DND-41 (cell line): Measurements from ENCODE around the gene GPATCH2.

Experiments
- ATAC-seq: fragments of 200-7000 bp; cut with Tn5 transposase; 3 replicates; pipeline ENCODE4 v1.9.1; 2021; ENCODE audit warnings: low read depth; ENCODE audit not compliant: insufficient read depth
- DNase-seq: peaks from one replicate; pipeline ENCODE4 v3.0.0-alpha.2; 2020
- H2AFZ ChIP-seq: 2 replicates; pipeline ENCODE4 v1.6.0; 2012; ENCODE audit warnings: low read depth, low read length
- H3K27ac ChIP-seq: 2 replicates; pipeline ENCODE4 v1.5.1; 2012; ENCODE audit warnings: low read length, inconsistent platforms
- H3K27me3 ChIP-seq: fragments of 200-600 bp; sonication (generic); 2 replicates; pipeline ENCODE4 v1.6.0; 2012; ENCODE audit warnings: low read length, mild to moderate bottlenecking, inconsistent platforms; ENCODE audit not compliant: insufficient read depth, poor library complexity
- H3K36me3 ChIP-seq: 2 replicates; pipeline ENCODE4 v1.5.1; 2012; ENCODE audit warnings: low read length, inconsistent platforms; ENCODE audit not compliant: insufficient read depth
- H3K4me1 ChIP-seq: 2 replicates; pipeline ENCODE4 v1.5.1; 2012; ENCODE audit warnings: mild to moderate bottlenecking, low read length; ENCODE audit not compliant: insufficient read depth
- H3K4me2 ChIP-seq: 2 replicates; pipeline ENCODE4 v1.6.0; 2012; ENCODE audit warnings: mild to moderate bottlenecking, moderate library complexity, low read length, inconsistent platforms; ENCODE audit not compliant: insufficient read depth
- H3K4me3 ChIP-seq, 2 experiments: fragments of 200-600 bp in 1 of 2; shearing (Covaris generic) in 1 of 2; 2 replicates each; pipeline ENCODE4 v1.5.1; 2012 to 2016; ENCODE audit warnings: inconsistent platforms in 2 of 2, low read length in 2 of 2, mild to moderate bottlenecking in 2 of 2, low read depth in 1 of 2, moderate library complexity in 1 of 2
- H3K79me2 ChIP-seq: 2 replicates; pipeline ENCODE4 v1.6.0; 2012; ENCODE audit warnings: low read length, inconsistent platforms; ENCODE audit not compliant: insufficient read depth
- H3K9ac ChIP-seq: 2 replicates; pipeline ENCODE4 v1.6.0; 2012; ENCODE audit warnings: low read depth, mild to moderate bottlenecking, inconsistent platforms, low read length, moderate library complexity
- H3K9me3 ChIP-seq: 2 replicates; pipeline ENCODE4 v1.5.1; 2012; ENCODE audit warnings: low read length, moderate library complexity, mild to moderate bottlenecking, inconsistent platforms; ENCODE audit not compliant: insufficient read depth, severe bottlenecking
- H4K20me1 ChIP-seq: 2 replicates; pipeline ENCODE4 v1.6.0; 2012; ENCODE audit warnings: low read length; ENCODE audit not compliant: insufficient read depth
- CTCF ChIP-seq: IDR thresholded peaks from 2 replicates; pipeline ENCODE4 v1.5.1; 2012; ENCODE audit warnings: borderline replicate concordance, low read length, moderate library complexity, mild to moderate bottlenecking; ENCODE audit not compliant: poor library complexity, severe bottlenecking; ENCODE audit errors: extremely low read depth
- EZH2 ChIP-seq: IDR thresholded peaks from 3 replicates; pipeline ENCODE4 v1.6.1; 2012; ENCODE audit warnings: borderline replicate concordance, low read depth, mild to moderate bottlenecking, moderate library complexity, low read length, inconsistent platforms; ENCODE audit not compliant: severe bottlenecking

Gene GPATCH2

DNA sequence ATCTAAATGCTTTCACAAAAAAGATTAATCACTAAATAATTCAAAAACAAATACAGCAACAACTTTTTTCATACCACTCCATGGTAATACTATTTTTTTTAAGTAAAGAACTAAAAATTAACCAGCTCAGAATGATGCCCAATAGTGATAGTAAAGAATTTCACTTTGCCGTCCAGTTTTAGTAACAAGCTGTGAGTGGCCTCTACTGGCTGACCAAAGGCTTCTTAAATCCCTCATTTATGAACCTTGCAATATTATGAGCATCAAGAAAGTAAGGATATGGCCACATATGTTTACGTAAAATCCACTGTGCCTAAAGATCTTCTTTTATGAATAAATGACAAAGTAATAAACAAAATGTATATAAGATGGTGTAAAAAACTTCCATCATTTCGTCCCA is 108.6 kb downstream of the GPATCH2 start:
- H3K9me3 ChIP-seq = no peaks in the 10 kb centered on the region
- no peak for DNase-seq
- H3K4me1 ChIP-seq = no peaks in the 10 kb centered on the region
- no peak overlapping the region for H2AFZ ChIP-seq
- TF ChIP-seq EZH2 (no peak), CTCF (no peak)
- no peaks in the 10 kb centered on the region for H4K20me1 ChIP-seq
- H3K9ac ChIP-seq = no peak overlapping the region
- H3K79me2 ChIP-seq = no peaks in the 10 kb centered on the region
- no peak overlapping the region for H3K27ac ChIP-seq
- no peak overlapping the region for H3K4me3 ChIP-seq
- H3K36me3 ChIP-seq = no peaks in the 10 kb centered on the region
- ATAC-seq = no peak
- no peak overlapping the region for H3K4me2 ChIP-seq
- H3K27me3 ChIP-seq = no peaks in the 10 kb centered on the region

DNA sequence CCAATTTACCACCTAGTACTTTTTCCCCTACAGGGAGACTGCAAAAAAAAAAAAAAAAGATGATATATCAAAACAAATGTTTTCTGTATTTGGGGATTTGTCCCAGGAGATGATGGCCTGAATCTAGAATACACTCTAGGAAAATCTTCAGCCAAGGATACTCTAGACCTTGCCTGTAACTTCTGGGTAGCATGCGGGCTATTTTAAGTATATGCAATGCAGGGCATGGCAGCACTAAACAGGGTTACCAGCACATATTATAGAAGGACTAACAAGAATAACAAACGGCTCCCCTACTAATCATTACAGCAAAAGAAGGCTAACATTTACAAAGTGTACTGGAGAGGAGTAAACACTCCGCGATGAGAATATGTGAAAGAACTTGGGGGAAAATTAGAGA is 109.6 kb downstream of the GPATCH2 start:
- H3K79me2 ChIP-seq = no peaks in the 10 kb centered on the region
- TF ChIP-seq EZH2 (no peak), CTCF (no peak)
- no peak overlapping the region for H3K27ac ChIP-seq
- H3K27me3 ChIP-seq = no peaks in the 10 kb centered on the region
- DNase-seq (no peak), ATAC-seq (no peak)
- H4K20me1 ChIP-seq = no peaks in the 10 kb centered on the region
- no peak overlapping the region for H3K4me2 ChIP-seq
- H3K4me3 ChIP-seq = no peak overlapping the region
- no peaks in the 10 kb centered on the region for H3K36me3 ChIP-seq
- H3K9me3 ChIP-seq = no peaks in the 10 kb centered on the region
- no peaks in the 10 kb centered on the region for H3K4me1 ChIP-seq
- H3K9ac ChIP-seq = no peak overlapping the region
- H2AFZ ChIP-seq = no peak overlapping the region

GRCh38 chr1:217506878-217507277 is 124.0 kb downstream of the GPATCH2 start:
- no peak overlapping the region for H3K9ac ChIP-seq
- H2AFZ ChIP-seq = no peak overlapping the region
- no peaks in the 10 kb centered on the region for H3K27me3 ChIP-seq
- H3K4me2 ChIP-seq = no peak overlapping the region
- H3K4me3 ChIP-seq = no peak overlapping the region
- no peak for DNase-seq
- no peaks in the 10 kb centered on the region for H4K20me1 ChIP-seq
- TF ChIP-seq EZH2 = no peak
- TF ChIP-seq CTCF = no peak
- ATAC-seq = no peak
- no peaks in the 10 kb centered on the region for H3K4me1 ChIP-seq
- peaks cover 7% of the 10 kb centered on the region; the same call in 1 of the 2 replicates for H3K36me3 ChIP-seq
- H3K27ac ChIP-seq = no peak overlapping the region
- no peaks in the 10 kb centered on the region for H3K9me3 ChIP-seq
- H3K79me2 ChIP-seq = no peaks in the 10 kb centered on the region

GRCh38 chr1:217498209-217498608 is 132.7 kb downstream of the GPATCH2 start:
- no peaks in the 10 kb centered on the region; the same call in 1 of the 2 replicates for H3K36me3 ChIP-seq
- TF ChIP-seq CTCF = no peak
- TF ChIP-seq EZH2 = no peak
- H3K27me3 ChIP-seq = no peaks in the 10 kb centered on the region
- no peak overlapping the region for H3K9ac ChIP-seq
- H2AFZ ChIP-seq = no peak overlapping the region
- H3K27ac ChIP-seq = no peak overlapping the region
- no peaks in the 10 kb centered on the region for H3K9me3 ChIP-seq
- H3K79me2 ChIP-seq = no peaks in the 10 kb centered on the region
- H3K4me3 ChIP-seq = no peak overlapping the region
- no peaks in the 10 kb centered on the region for H3K4me1 ChIP-seq
- no peak overlapping the region for H3K4me2 ChIP-seq
- DNase-seq (no peak), ATAC-seq (no peak)
- no peaks in the 10 kb centered on the region for H4K20me1 ChIP-seq
